Loucy (cell line): Measurements from ENCODE around the gene ALG3.

Experiments used
- H2AFZ ChIP-seq: fragments of 200-600 bp; sonication (generic); 2 replicates; pipeline ENCODE4 v1.6.0; 2016; ENCODE audit warnings: antibody characterized with exemption, mild to moderate bottlenecking, low read length, moderate library complexity
- H3F3A ChIP-seq: fragments of 200-600 bp; 2 replicates; pipeline ENCODE4 v1.6.0; 2016; ENCODE audit warnings: antibody characterized with exemption, low read depth, mild to moderate bottlenecking
- H3K27me3 ChIP-seq: fragments of 200-600 bp; sonication (generic); 2 replicates; pipeline ENCODE4 v1.6.1; 2014; ENCODE audit warnings: low read length, mild to moderate bottlenecking; ENCODE audit not compliant: insufficient read depth, poor library complexity, severe bottlenecking
- H3K36me3 ChIP-seq: fragments of 200-600 bp; sonication (generic); 2 replicates; pipeline ENCODE4 v1.6.1; 2016; ENCODE audit warnings: low read length; ENCODE audit not compliant: insufficient read depth
- H3K4me1 ChIP-seq: fragments of 200-600 bp; sonication (generic); 2 replicates; pipeline ENCODE4 v1.5.1; 2014; ENCODE audit warnings: low read length, mild to moderate bottlenecking; ENCODE audit not compliant: insufficient read depth, poor library complexity, severe bottlenecking
- H3K4me2 ChIP-seq: fragments of 200-600 bp; sonication (generic); 2 replicates; pipeline ENCODE4 v1.6.0; 2014; ENCODE audit warnings: antibody characterized with exemption, low read length, low read depth, mild to moderate bottlenecking; ENCODE audit not compliant: poor library complexity, severe bottlenecking
- H3K4me3 ChIP-seq: fragments of 200-600 bp; sonication (generic); 2 replicates; pipeline ENCODE4 v1.5.1; 2014; ENCODE audit warnings: low read length, mild to moderate bottlenecking, mixed read lengths; ENCODE audit not compliant: poor library complexity, severe bottlenecking
- H3K79me2 ChIP-seq: fragments of 200-600 bp; sonication (generic); 2 replicates; pipeline ENCODE4 v1.6.1; 2014; ENCODE audit warnings: low read length; ENCODE audit not compliant: insufficient read depth
- H3K9ac ChIP-seq: fragments of 200-600 bp; sonication (generic); 2 replicates; pipeline ENCODE4 v1.6.0; 2014; ENCODE audit warnings: mild to moderate bottlenecking, low read depth, low read length, moderate library complexity; ENCODE audit not compliant: poor library complexity, severe bottlenecking
- H3K9me2 ChIP-seq: fragments of 200-600 bp; sonication (generic); replicated peaks from 2 replicates; pipeline ENCODE4 v1.6.1; 2016; ENCODE audit warnings: low read depth, low read length, mixed read lengths
- H3K9me3 ChIP-seq: fragments of 200-600 bp; sonication (generic); 2 replicates; pipeline ENCODE4 v1.6.1; 2014; ENCODE audit warnings: mild to moderate bottlenecking, antibody characterized with exemption, low read length, low read depth; ENCODE audit not compliant: insufficient read depth
- H4K20me1 ChIP-seq: fragments of 200-600 bp; sonication (generic); 2 replicates; pipeline ENCODE4 v1.6.0; 2014; ENCODE audit warnings: antibody characterized with exemption, low read length, mild to moderate bottlenecking; ENCODE audit not compliant: insufficient read depth, poor library complexity, severe bottlenecking
- EZH2phosphoT487 ChIP-seq: fragments of 200-600 bp; IDR thresholded peaks from 2 replicates; pipeline ENCODE4 v1.6.1; 2018; ENCODE audit warnings: antibody characterized with exemption, mild to moderate bottlenecking, moderate library complexity, borderline replicate concordance
- TF ChIP-seq, protein P1 (sequence below): fragments of 200-600 bp; sonication (generic); conservative IDR thresholded peaks from 2 replicates; pipeline ENCODE4 v1.5.1; 2014; ENCODE audit warnings: mild to moderate bottlenecking, antibody characterized with exemption, low read length

The ALG3 gene

DNA sequence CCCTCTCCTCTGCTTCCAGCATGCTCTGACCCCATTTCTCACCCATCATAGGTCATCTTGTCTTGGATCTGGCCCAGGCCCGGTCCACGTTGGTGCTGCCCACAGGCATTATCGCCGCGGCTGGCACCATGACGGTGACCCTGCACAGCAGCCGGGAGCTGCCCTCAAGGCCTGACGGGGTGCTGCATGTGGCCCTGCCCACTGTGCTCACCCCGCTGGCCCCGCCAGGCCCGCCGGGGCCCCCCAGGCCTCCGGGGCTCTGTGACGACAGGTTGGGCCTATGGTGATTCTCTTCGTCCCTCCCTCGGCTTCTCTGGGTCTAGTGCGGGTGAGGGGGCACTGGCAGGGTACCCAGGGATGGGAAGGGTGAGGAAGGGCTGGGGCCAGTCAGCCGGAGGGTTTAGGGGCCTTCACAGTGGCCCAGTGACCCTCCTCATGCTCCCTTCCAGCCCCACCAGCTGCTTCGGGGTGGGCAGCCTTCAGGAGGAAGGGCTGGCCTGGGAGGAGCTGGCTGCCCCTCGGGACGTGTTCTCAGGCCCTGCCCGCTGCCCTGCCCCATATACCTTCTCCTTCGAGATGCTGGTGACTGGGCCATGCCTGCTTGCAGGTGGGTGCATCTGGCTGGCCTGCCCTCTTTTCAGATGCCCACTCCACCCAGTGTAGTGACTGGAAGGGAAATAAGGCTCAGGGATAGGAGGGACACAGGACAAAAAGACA, 15.5 kb downstream of the ALG3 start:
- Histone ChIP-seq H3K4me3 (no peak overlapping the region), H3K9me3 (no peaks in the 10 kb centered on the region), H2AFZ (no peak overlapping the region), H3K27me3 (no peaks in the 10 kb centered on the region), H3K36me3 (no peaks in the 10 kb centered on the region), H3K9ac (no peak overlapping the region), H3F3A (no peaks in the 10 kb centered on the region), H3K9me2 (no peaks in the 10 kb centered on the region), H3K4me1 (no peaks in the 10 kb centered on the region), H3K4me2 (no peak overlapping the region), H3K79me2 (no peaks in the 10 kb centered on the region), H4K20me1 (no peaks in the 10 kb centered on the region)
- no peak for TF ChIP-seq EZH2phosphoT487
- TF ChIP-seq, protein P1, sequence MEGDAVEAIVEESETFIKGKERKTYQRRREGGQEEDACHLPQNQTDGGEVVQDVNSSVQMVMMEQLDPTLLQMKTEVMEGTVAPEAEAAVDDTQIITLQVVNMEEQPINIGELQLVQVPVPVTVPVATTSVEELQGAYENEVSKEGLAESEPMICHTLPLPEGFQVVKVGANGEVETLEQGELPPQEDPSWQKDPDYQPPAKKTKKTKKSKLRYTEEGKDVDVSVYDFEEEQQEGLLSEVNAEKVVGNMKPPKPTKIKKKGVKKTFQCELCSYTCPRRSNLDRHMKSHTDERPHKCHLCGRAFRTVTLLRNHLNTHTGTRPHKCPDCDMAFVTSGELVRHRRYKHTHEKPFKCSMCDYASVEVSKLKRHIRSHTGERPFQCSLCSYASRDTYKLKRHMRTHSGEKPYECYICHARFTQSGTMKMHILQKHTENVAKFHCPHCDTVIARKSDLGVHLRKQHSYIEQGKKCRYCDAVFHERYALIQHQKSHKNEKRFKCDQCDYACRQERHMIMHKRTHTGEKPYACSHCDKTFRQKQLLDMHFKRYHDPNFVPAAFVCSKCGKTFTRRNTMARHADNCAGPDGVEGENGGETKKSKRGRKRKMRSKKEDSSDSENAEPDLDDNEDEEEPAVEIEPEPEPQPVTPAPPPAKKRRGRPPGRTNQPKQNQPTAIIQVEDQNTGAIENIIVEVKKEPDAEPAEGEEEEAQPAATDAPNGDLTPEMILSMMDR, result no peak

DNA sequence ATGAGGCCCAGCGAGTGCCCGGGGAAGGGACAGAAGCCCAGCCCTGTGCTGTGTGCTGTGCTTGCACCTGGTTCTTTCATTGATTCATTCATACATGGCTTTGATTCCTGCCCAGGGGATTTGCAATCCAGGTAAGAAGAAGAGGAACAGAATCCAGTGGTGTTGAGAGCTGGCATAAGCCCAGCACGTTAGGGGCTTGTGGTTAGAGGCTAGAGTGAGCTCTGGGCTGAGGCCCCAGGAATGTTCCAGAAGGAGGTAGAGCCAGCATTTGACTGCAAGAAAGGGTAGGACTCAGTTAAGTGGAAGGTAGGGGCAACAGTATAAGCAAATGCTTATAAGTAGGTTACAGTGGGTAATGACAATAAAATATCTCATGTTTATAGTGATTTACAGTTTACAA, 17.1 kb downstream of the ALG3 start:
- no peaks in the 10 kb centered on the region for H4K20me1 ChIP-seq
- no peak overlapping the region for H3K4me2 ChIP-seq
- TF ChIP-seq, protein P1, result no peak
- no peak for TF ChIP-seq EZH2phosphoT487
- H3K9me2 ChIP-seq, result no peaks in the 10 kb centered on the region
- H3K9ac ChIP-seq, result no peak overlapping the region
- no peak overlapping the region for H3K4me3 ChIP-seq
- H3K27me3 ChIP-seq, result no peaks in the 10 kb centered on the region
- no peaks in the 10 kb centered on the region for H3K4me1 ChIP-seq
- no peaks in the 10 kb centered on the region for H3F3A ChIP-seq
- H3K9me3 ChIP-seq, result no peaks in the 10 kb centered on the region
- H2AFZ ChIP-seq, result no peak overlapping the region
- no peaks in the 10 kb centered on the region for H3K36me3 ChIP-seq
- H3K79me2 ChIP-seq, result no peaks in the 10 kb centered on the region

DNA sequence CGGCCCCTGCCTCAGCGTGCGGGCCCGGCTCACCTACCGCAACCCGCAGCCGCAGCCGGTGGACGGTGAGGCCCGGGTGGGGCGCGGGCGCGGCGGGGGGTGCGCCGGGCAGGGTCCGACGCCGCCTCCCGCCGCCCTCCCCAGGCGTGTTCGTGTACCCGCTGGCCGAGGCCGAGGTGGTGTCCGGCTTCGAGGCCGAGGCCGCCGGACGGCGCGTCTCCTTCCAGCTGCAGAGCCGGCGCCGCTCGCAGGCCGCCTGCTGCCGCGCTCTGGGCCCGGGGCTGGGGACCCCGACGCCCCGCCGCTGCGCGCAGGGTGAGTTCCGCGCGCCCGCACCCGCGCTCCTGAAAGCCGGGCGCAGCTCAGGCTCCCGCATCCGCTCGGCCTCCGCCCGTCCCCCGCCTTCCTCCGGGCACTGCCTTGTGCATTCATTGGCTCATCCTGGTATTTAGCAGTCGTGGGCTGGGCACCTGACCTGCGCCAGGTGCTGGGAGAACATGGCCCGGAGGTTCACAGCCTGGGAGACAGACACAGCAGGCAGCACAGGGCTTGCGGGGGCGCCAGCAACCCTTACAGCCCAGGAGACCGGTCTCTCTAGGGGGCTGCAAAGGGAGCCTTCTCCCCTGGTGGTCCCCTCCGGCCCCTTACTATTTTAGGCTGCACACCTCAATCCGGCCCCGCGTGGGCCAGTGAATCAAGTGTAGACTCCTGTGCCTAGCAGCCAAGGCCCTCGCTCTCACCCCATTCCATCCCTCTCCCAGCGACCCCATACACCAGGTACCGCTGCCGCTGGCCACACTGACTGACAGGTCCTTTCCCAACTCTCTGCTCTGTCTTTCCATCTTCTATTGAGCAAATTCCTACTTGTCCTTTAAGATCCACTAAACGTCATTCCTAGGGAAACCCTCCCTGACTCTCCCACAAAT, 17.9 kb downstream of the ALG3 start:
- H3F3A ChIP-seq, result no peaks in the 10 kb centered on the region
- H3K9me3 ChIP-seq, result no peaks in the 10 kb centered on the region
- no peaks in the 10 kb centered on the region for H3K79me2 ChIP-seq
- no peaks in the 10 kb centered on the region for H4K20me1 ChIP-seq
- no peaks in the 10 kb centered on the region for H3K27me3 ChIP-seq
- H2AFZ ChIP-seq, result no peak overlapping the region
- H3K9ac ChIP-seq, result no peak overlapping the region
- no peaks in the 10 kb centered on the region for H3K4me1 ChIP-seq
- TF ChIP-seq, protein P1, result no peak
- no peak for TF ChIP-seq EZH2phosphoT487
- no peaks in the 10 kb centered on the region for H3K9me2 ChIP-seq
- no peak overlapping the region for H3K4me3 ChIP-seq
- H3K36me3 ChIP-seq, result no peaks in the 10 kb centered on the region
- no peak overlapping the region for H3K4me2 ChIP-seq
